ENCODE results near the gene C12orf56.
"Not testable (repeated sequence)": the region's sequence is repeated elsewhere in the genome, so short reads cannot be mapped to it uniquely, and the experiment has no call there.

The C12orf56 gene

GRCh38 chr12:64229796-64230195, 160.8 kb downstream of the C12orf56 start:
- no peak for DNase-seq (ENCODE audit: low read depth)

- no peak for DNase-seq (ENCODE audit: low read depth)
Measured at GRCh38 chr12:64229240-64229639, 161.3 kb downstream of the C12orf56 start.

GRCh38 chr12:64225626-64226025, 164.9 kb downstream of the C12orf56 start:
- DNase-seq (ENCODE audit: low read depth): no peak

- DNase-seq (ENCODE audit: low read depth): peak; percentile 86
Measured at GRCh38 chr12:64222009-64222765, 168.4 kb downstream of the C12orf56 start, which contains the start of gene KICS2. Gene KICS2, minus strand, starts transcription at chr12:64222296. Its CDS starts 59 bp downstream, at chr12:64222237.

GRCh38 chr12:64221651-64222008, 168.9 kb downstream of the C12orf56 start:
- peak; percentile 48 for DNase-seq (ENCODE audit: low read depth)

GRCh38 chr12:64220046-64220445, 170.5 kb downstream of the C12orf56 start:
- DNase-seq (ENCODE audit: low read depth): no peak

GRCh38 chr12:64219145-64219544, 171.4 kb downstream of the C12orf56 start:
- DNase-seq (ENCODE audit: low read depth): no peak

GRCh38 chr12:64218597-64218996, 172.0 kb downstream of the C12orf56 start:
- DNase-seq (ENCODE audit: low read depth): no peak

- DNase-seq (ENCODE audit: low read depth): not testable (repeated sequence)
Measured at GRCh38 chr12:64217643-64218042, 172.9 kb downstream of the C12orf56 start.

GRCh38 chr12:64216239-64216638, 174.3 kb downstream of the C12orf56 start:
- no peak for DNase-seq (ENCODE audit: low read depth)

All from GM04504 (cell line).